ENCODE data around the gene STK16.
A peak's percentile ranks its signal among the peaks of the same experiment; 100 is the strongest.

The STK16 gene

DNA sequence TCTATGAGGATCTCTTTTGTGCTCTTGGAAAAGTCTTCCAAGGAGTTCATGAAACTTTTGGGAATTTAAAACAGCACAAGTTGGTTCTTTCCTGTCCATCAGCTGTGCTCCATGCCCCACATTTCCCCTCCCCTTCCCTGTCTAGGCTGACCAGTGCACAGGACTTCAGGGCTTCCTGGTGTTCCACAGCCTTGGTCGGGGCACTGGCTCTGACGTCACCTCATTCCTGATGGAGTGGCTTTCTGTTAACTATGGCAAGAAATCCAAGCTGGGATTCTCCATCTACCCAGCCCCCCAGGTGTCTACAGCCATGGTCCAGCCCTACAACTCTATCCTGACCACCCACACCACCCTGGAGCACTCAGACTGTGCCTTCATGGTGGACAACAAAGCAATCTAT, 25.7 kb downstream of the STK16 start:
- in situ Hi-C loops (cut with HindIII; ENCODE audit: low sequenced_read_pairs) = no loop called here
- DNase-seq (ENCODE audit: low read depth, low spot score) = no peak
- TF ChIP-seq, protein P1, sequence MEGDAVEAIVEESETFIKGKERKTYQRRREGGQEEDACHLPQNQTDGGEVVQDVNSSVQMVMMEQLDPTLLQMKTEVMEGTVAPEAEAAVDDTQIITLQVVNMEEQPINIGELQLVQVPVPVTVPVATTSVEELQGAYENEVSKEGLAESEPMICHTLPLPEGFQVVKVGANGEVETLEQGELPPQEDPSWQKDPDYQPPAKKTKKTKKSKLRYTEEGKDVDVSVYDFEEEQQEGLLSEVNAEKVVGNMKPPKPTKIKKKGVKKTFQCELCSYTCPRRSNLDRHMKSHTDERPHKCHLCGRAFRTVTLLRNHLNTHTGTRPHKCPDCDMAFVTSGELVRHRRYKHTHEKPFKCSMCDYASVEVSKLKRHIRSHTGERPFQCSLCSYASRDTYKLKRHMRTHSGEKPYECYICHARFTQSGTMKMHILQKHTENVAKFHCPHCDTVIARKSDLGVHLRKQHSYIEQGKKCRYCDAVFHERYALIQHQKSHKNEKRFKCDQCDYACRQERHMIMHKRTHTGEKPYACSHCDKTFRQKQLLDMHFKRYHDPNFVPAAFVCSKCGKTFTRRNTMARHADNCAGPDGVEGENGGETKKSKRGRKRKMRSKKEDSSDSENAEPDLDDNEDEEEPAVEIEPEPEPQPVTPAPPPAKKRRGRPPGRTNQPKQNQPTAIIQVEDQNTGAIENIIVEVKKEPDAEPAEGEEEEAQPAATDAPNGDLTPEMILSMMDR (IDR thresholded peaks at IDR 0.05; ENCODE audit: low read depth, low read length) = no peak
- H3K4me3 ChIP-seq (ENCODE audit: low read depth, low read length) = no peak overlapping the region

DNA sequence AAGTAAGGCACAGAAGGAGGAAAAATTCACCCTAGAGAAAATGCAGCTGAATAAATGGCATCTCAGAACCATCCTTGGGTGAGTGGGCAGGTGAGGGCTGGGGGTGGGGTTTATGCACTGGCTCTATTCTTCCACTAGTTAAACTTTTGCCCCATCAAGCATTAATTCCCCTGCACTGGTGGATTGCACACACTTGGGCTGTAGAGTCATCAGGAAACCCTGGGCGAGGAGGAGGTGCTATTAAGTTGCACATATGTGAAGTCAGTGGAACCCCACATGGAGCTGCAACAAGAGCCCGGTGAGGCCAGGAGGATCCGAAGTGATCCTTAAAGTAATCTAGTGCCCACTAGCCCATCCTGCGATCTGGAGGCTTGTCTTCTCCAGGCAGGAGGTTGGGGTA, 27.1 kb downstream of the STK16 start:
- TF ChIP-seq, protein P1 (IDR thresholded peaks at IDR 0.05; ENCODE audit: low read depth, low read length) = no peak
- in situ Hi-C loops (cut with HindIII; ENCODE audit: low sequenced_read_pairs) = no loop called here
- no peak overlapping the region for H3K4me3 ChIP-seq (ENCODE audit: low read depth, low read length)
- DNase-seq (ENCODE audit: low read depth, low spot score) = no peak

DNA sequence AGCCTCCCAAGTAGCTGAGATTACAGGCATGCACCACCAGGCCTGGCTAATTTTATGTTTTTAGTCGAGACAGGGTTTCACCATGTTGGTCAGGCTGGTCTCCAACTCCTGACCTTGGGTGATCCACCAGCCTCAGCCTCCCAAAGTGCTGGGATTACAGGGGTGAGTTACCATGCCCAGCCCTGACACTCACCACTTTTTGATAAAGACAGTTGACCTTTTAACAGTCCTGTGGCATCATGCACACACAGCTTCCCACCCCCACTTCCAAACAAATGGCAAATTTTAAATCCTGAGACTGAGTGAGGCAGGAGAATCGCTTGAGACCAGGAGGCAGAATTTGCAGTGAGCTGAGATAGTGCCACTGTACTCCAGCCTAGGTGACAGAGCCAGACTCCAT, 27.7 kb downstream of the STK16 start:
- no peak for DNase-seq (ENCODE audit: low read depth, low spot score)
- TF ChIP-seq, protein P1 (IDR thresholded peaks at IDR 0.05; ENCODE audit: low read depth, low read length) = no peak
- H3K4me3 ChIP-seq (ENCODE audit: low read depth, low read length) = no peak overlapping the region
- in situ Hi-C loops (cut with HindIII; ENCODE audit: low sequenced_read_pairs) = no loop called here

DNA sequence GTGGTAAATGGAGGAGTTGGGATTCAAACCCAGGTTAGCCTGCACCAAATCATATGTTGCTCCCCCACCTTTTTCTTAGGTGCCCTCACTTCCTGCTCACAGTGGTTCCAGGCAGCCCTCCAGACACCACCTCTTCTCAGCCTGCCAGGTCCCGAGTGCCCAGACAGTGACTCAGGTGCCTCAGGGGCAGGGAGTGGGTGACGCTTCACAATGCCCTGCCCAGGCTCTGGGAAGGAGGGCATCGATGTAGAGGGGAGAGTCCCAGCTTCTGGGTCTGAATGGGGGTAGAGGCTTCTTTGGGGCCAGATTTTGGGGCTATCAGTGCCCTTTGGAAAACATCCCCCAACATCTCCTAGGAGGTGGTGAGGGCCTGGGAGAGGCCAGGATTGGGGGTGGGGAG, 28.7 kb downstream of the STK16 start:
- H3K4me3 ChIP-seq (ENCODE audit: low read depth, low read length) = no peak overlapping the region
- TF ChIP-seq, protein P1 (IDR thresholded peaks at IDR 0.05; ENCODE audit: low read depth, low read length) = no peak
- in situ Hi-C loops (cut with HindIII; ENCODE audit: low sequenced_read_pairs) = no loop called here
- DNase-seq (ENCODE audit: low read depth, low spot score) = no peak

DNA sequence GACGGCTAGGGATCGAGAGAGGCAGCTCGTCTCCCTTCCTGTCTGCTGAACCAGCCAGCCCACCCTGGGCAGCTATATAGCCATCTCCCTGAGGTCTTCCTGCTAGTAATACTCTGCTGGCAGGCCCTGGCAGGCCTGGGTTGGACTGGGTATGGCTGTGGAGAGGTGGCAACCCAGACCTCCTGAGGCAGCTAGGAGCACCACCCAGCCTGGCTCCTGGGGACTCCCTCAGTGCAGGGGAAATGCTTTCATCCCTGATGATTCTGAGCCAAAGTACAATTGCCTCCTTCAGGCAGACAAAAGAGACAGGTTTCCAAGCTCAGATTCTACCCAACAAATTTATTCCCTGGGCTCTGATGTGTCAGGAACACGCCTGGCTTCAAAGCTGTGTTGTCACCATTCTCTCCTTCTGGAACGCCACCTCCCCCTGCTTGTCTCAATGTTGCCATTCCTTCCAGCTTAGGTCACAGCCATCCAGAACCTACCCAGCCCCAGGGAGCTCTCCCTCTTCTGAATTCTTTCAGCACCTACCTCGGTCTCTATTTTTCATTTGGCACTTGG, 29.2 kb downstream of the STK16 start:
- no peak overlapping the region for H3K4me3 ChIP-seq (ENCODE audit: low read depth, low read length)
- peak; percentile 70 for DNase-seq (ENCODE audit: low read depth, low spot score)
- TF ChIP-seq, protein P1 (IDR thresholded peaks at IDR 0.05; ENCODE audit: low read depth, low read length) = no peak
- in situ Hi-C loops (cut with HindIII; ENCODE audit: low sequenced_read_pairs) = no loop called here

DNA sequence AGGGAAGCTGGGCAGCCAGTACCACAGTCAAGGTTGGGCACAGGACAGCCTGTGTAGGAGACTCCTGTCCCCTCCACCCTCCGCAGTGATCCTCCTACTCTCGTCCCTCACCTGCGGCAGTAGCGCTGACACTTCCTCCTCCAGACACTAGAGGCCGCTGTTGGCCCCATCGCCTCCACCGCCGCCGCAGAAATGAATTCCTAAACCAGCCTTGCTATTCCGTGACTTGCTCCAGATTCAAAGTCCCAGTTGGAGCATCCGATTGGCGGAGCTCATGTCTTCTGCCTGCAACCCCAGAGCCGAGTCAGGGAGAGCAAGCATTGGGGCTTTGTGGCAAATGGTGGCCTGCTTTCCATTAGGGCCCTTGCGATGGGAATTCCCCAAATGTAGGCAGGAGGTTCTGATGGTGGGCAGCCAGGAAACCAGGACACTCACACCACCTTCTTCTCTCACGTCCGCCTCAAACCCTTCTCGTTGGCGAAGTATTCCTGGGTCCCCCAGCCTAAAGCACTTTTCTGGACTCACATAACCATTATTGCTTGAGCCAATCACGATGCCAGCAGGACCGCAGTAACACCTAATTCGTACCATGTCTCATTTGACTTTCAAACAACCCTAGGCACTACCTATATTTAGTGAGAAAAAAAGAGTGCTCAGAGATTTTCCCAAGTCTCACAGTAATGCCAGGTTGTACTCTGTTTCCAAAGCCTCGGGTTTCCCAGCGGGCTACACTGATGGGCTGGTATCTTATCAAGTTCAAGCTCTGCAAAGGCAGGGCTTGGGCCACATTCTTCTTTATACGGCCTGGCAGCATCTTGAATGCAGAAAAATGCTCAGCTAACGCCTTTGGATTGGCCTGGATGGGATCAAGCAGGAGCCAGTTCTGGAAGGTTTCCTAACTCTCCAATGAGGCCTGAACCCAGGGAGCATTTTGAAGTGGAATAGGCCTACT, 32.7 kb downstream of the STK16 start:
- in situ Hi-C loops (cut with HindIII; ENCODE audit: low sequenced_read_pairs) = no loop called here
- peak; percentile 76 for DNase-seq (ENCODE audit: low read depth, low spot score)
- no peak overlapping the region for H3K4me3 ChIP-seq (ENCODE audit: low read depth, low read length)
- TF ChIP-seq, protein P1 (IDR thresholded peaks at IDR 0.05; ENCODE audit: low read depth, low read length) = peak; percentile 99

Data from astrocyte of the spinal cord (primary cell).